ENCODE results near the gene EYS.
"Not testable (repeated sequence)": the region's sequence is repeated elsewhere in the genome, so short reads cannot be mapped to it uniquely, and the experiment has no call there.

EYS gene

DNA sequence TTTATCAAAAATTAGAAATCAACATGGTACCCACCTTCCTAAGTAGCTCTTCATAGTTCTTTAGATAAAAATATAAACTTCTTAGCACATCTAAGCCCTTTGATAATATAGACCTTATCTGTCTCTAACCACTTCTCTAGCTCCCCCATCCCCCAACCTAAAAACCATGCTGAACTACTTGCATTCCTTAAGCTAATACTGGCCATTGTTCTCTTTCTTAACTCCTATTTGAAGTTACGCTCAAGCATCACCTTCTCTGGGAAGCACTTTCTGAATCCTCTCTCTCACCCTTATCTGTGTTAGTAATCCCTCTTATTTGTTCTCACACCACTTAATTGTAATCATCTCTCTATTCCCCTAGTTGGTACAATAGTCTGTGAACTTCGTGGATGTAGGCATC is 1918.5 kb downstream of the EYS start:
- DNase-seq (ENCODE audit: low read depth), result no peak

DNA sequence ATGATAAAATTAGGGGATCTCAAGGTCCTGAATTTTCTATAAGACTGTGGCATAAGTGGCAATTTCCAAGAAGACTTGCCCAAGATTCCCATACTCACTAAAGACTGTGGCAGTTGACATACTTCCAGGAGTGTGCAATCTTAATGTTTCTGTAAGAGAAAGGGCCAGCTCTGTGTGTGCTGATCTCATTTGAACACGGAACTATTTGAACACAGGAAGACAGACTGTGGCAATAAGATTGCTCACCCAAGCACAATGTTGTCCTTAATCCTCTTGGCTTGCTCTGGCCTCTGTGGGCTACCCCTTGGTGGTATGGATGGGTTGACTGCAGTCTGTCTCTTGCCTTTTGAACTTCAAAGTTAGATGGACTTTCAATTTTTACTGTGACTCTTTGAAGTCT is 1920.0 kb downstream of the EYS start:
- no peak for DNase-seq (ENCODE audit: low read depth)

DNA sequence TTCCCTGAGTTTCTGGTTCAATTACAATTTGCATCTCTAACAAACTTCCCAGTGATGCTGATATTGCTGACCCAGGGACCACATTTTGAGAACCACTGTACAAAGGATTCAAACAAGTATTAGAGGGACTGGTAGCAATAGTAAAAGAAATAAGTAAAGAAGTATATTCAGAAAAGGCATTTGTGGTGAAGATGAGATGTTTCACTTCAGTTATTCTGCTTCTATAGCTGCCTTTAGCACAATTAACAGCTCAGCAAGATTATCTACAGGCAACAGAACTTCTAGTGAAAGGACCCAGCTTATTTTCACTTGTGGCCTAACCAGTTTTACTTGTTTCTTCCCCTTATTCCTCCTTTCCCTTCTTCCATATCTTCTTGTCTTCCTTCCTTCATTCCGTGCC is 1922.0 kb downstream of the EYS start:
- DNase-seq (ENCODE audit: low read depth), result no peak

DNA sequence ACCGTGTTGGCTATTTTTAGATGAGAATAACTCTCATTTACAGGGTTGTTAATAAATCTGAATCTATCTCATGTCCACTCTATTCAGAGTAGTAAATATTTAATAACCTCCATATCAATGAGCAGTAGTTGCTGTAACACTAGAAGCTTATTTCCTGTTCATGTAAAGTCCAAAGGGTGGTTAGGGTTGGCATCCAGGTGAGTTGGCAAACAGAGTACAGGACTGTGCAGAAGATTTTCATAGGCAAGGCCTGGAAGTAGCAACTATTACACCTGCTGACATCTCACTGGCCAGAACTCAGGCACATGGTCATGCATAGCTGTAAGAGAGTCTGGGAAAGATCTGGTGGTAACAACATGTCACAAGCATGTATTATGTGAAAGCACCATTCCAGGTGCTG is 1923.9 kb downstream of the EYS start:
- DNase-seq (ENCODE audit: low read depth), result no peak

DNA sequence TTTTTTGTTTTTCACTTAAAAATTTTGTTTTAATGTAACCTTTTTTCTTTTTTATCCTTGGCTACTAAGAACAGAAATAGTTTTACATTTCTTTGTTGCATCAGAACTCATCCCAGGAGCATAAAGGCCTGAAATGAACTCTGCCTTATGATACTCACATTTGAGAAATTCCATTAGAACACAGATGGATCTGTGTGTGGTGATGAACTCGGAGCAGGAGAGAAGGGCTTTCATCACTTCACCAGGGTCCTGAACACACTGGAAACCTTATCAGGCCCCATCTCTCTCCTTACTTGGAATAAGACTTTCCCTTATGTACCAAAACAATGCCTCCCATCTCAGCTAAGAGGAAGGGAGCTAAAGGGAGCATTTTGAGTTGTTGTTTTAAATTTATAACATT is 1932.1 kb downstream of the EYS start:
- no peak for DNase-seq (ENCODE audit: low read depth)

DNA sequence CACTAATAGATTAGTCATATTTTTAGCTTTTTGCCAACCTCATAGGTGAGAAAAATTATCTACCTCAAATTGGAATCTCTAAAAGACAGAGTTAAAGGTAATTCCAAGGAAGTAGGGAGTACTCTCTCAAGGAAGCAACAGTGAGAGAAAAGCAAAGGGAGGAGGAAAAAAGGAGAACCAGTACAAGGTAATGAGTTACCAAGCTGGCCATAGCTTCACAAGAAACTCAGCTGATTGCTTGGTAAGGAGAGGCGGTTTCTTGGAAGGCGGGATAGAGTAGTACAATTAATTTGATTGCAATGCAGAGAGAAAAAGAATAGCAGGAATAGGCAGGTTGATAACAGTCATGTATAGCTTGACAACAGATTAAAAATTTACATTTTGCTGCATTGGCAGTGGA is 1933.8 kb downstream of the EYS start:
- DNase-seq (ENCODE audit: low read depth), result no peak

DNA sequence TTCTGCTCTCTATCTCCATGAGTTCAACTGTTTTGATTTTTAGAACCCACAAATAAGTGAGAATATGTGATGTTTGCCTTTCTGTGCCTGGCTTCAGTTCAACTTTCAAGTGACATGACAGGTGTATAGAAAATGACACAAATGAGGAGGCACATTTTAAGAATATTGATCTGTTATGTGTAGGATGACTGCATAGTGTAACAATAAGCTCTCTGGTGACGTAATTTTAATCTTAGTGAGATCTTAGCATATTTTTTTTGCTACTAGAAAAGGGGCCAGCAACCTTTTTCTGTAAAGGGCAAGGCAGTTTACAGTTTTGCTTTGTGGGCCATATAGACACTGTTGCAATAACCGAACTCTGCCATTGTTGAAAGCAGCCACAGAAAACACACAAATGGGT is 1941.2 kb downstream of the EYS start:
- no peak for DNase-seq (ENCODE audit: low read depth)

DNA sequence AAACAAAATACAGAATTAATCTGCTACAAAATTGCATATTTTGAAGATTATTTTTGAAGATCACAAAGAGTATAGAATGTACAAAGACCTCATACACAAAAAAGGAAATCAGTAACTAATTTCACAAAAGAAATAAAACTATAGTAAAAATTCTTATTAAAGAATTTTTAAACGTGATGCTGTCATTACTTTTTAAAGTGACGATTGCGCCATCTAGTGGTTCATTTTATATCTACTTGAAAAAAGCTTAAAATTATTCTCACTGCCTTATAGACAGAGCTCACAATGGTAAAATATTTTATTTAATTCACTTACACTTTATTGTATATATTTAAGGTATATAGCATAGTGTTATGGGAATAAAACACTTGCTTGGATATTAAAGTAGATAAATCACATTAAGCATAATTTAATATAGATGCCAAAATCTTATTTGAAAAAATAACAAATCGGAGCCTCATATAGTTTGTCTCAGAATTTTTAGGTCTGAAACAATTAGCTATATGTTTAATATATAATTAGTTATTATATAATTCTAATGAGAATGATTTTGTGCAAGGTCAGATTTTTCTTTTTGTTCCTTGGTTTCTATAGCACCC is 1942.6 kb downstream of the EYS start:
- no peak for DNase-seq (ENCODE audit: low read depth)

DNA sequence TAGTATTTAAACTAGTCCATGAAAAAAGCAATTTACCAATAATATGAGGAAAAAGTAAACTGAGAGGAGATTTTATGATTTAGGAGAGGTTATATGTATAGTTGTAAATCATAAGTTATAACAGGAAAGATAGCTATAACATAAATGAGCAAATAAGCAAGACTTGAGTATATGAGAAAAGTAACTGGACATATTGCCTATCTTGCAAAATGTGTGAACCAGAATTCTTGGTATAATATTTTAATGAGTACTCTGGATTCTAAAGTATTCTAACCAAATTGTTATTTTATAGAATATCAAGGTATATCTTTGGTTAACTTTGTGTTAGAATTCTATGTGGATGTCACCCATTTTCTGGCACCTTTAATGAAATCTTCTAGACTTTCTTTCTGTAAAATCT is 1946.8 kb downstream of the EYS start:
- no peak for DNase-seq (ENCODE audit: low read depth)

DNA sequence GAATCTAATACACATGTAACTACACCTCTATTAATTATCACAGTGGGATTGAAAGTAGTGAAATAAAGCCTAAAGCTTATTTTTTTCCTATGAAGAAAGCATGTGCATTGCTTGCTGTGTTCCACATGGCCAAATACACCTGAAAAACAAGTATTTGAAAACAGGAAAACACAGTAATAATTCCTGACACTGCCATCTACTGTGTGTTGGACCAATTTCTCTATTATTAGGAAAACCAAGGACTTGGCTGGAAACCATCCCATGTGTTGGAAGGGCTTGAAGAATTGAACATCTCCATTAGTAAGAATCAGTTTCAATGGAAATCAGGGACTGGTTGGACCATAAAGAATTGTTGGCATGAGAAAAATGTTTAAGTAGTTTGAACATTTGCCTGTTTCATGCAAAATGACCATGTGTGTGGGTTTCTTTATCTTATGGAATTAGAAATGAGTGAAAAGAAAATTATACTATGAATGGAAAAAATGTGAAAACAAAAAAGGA is 1947.4 kb downstream of the EYS start:
- DNase-seq (ENCODE audit: low read depth), result no peak

DNA sequence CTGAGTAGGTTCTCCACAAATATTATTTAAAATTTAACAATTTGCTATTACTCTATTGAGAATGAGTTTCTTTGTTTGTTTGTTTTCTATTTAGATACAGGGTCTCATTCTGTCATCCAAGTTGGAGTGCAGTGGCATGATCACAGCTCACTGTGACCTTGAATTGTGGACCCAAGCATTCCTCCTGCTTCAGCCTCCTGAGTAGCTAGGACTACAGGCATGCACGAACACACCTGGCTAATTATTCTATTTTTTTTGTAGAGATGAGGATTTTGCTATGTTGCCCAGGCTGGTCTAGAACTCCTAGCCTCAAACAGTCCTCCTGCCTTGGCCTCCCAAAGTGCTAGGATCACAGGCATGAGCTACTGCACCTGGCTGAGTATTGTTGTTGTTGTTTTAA is 1949.2 kb downstream of the EYS start:
- no peak for DNase-seq (ENCODE audit: low read depth)

DNA sequence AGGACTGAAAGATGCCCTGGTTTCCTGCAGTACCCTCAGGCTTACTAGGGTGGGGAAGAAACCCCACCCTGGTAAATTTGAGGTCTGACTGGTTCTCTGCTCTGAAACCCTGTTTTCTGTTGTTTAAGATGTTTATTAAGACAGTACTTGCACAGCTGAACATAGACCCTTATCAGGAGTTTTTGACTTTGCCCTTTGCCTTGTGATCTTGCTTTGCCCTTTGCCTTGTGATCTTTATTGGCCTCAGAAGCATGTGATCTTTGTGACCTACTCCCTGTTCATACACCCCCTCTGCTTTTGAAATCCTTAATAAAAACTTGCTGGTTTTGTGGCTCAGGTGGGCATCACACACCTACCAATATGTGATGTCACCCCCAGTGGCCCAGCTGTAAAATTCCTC is 1949.8 kb downstream of the EYS start:
- not testable (repeated sequence) for DNase-seq (ENCODE audit: low read depth)

DNA sequence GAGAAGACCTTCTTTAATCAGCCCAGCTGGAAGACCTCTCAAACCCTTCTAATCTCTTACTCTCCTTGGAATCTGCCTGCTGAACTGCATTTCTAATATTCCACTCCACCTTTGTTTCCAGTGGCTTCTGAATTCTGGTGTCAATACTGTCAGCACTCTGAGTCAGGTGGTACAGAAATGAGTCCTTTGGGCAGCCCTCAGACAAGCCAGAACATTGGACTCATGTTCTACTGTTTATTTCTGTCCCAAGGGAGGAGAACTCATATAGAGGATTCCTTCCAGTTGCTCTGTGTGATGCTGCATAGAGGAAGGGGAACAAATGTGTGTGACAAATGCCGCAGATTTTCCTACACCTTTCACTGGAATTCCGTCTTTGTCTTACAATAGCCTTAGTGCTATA is 1956.6 kb downstream of the EYS start:
- no peak for DNase-seq (ENCODE audit: low read depth)

DNA sequence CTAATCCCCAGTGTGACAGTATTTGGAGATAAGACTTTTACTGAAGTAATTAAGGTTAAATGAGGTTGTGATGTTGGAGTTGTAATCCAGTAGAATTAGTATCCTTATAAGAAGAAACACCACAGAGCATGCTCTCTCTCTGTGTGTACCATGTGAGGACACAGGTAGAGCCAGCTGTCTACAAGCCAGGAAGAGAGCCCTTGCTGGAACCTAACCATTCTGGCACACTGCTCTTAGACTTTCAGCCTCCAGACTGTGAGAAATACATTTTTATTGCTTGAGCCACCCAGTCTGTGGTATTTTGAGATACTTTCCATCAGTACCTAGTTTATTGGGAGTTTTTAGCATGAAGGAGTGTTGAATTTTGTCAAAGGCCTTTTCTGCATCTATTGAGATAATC is 1961.2 kb downstream of the EYS start:
- DNase-seq (ENCODE audit: low read depth), result no peak

DNA sequence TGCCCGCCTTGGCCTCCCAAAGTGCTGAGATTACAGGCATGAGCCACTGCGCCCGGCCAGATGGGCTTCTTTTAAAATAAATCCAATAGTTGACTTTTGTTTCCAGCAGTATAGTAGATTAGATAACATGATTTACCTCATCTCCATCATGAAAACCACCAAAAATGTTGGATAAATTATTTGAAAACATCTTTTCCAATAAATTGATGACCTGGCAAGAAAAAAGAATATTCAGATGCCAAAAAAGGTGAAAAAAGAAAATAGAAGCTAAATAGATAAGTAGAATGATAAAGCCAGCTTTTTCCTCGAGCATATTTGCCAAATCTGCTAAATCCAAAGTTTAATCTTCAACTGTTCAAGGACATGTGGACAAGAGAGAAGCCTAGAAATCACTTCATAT is 1962.2 kb downstream of the EYS start:
- DNase-seq (ENCODE audit: low read depth), result no peak

DNA sequence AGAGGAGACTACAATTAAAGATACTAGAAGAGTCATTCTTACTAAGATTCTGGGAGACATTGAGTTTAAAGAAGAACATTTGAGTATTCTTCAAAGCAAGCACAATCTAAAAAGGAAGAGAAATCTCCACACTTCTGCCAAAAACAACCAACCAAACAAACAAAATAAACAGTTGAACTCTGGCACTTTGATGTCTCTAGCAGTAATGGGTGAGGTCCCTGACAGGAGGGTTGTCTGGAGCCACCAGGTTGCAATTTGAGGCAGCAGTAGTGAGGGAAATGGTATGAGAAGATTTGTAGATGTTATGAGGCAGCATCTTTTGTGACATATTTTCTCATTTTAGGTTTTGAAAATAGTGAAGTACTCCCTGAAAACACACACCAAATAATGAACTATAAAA is 1963.3 kb downstream of the EYS start:
- DNase-seq (ENCODE audit: low read depth), result no peak

DNA sequence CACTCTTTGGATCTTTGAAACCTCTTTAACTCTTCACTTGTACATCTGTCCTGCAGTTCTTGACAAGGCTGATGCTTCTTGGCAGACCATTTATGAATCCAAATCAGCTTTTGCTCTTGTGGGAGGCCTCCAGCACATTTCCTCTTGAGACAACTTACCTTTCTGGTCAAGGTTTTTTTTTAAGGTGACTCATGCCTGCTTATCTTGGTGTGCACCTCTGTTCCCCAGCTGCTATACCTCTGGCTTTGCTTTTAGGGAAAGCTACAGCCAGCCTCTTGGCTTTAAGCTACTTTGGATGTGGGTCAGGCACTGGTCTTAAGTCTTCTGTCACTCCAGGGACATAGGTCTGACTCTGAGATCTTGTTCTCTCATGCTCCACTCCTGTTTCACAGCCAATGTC is 1965.0 kb downstream of the EYS start:
- no peak for DNase-seq (ENCODE audit: low read depth)

DNA sequence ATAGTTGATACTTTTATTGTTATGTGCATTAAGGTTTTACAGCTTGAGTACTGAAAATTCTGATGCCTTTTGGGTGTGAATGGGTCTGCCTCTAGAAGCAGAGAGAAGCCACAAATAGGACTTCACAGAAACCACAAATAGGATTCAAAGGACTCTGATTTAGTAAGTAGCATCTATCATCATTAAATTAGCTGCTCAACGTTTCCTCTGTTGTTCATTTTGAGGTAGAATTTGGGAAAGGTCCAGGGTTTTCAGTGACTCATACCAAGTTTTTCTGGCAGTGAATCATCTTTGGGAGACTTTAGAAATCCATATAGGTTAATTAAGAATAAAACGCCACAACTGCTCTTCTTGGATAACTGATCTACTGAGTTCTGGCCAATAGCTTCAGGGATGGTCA is 1966.3 kb downstream of the EYS start:
- no peak for DNase-seq (ENCODE audit: low read depth)

DNA sequence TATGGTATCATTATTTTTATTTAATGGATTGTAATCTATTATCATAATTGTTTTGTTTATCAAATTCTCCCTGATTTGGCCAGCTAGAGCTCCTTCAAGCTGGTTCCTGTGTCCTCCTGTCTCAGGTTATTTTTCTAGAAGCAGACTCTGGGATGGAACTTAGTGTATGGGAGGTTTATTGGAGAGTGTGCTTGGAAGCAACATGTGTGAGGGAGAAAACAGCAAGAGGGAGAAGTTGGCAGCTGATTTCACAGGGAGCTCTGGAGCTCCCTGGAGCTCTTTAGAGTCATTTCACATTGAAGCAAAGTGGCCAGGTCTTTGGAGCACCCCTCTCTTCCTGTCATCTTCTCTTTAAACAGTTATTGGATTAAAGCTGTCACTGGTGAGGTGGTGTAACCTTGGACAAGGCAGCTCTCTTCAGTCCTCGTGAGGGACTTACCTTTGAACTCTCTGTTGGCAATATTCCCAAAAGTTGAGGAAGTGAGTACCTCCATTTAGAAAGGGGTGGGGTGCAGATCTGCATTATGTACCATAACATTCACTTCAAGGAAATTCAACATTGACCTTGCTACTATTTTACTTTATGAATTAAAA is 1967.8 kb downstream of the EYS start:
- DNase-seq (ENCODE audit: low read depth), result no peak

DNA sequence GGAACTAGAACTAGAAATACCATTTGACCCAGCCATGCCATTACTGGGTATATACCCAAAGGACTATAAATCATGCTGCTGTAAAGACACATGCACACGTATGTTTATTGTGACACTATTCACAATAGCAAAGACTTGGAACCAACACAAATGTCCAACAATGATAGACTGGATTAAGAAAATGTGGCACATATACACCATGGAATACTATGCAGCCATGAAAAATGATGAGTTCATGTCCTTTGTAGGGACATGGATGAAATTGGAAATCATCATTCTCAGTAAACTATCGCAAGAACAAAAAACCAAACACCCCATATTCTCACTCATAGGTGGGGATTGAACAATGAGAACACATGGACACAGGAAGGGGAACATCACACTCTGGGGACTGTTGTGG is 1968.8 kb downstream of the EYS start:
- DNase-seq (ENCODE audit: low read depth), result not testable (repeated sequence)

DNA sequence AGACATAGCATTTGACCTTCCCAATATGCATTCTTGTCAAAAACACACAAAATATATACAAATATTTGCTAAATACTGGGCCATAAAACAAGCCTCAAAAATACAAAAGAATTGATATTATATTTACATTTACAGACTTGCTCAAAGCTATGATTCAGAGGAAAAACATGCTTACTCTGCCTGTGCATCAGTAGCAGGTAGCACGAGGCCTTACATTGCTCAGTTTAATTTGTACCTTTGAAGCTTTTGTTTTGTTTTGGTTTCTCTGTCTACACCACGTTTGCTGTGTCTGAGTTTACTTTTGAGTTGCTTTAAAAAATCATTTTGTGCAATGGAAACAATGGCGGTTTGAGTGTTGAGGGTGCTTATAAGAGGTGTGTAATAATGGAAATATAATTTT is 1972.1 kb downstream of the EYS start:
- DNase-seq (ENCODE audit: low read depth), result no peak

DNA sequence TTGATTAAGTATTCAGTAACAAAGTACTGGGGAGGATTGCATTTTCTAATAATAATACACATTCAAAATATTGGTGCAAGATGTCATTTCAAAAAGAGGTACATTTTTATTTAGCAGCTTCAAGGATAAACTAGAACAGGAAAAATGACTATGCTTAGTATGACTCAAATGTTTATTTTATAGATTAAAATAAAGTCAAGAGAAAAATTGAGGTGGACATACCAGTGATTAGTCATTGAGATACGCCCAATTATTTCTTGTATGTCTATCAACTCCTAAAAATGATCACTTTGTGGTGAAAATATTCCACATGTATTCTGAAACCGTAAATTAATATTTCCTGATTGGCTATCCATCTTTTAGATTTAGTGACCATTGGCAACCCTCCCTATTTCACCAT is 1974.7 kb downstream of the EYS start:
- no peak for DNase-seq (ENCODE audit: low read depth)

DNA sequence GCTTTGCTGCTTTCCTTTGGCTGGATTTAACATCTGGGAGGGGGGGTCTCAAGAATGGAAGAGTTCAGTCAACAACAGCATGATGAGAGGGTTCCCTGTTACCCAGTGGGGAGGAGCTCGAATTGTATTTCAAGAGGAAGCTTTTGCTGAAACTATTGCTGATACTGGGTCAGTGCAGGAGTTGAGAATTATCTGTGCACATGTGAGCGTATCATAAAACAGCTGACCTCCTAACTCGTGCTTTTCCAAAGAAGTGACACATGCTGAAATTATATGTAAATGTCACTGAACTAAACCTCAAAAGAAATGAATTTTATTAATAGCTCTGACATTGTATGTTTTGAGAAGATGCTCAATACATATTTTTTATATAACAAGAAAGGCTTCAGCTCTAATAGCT is 1975.1 kb downstream of the EYS start:
- no peak for DNase-seq (ENCODE audit: low read depth)

DNA sequence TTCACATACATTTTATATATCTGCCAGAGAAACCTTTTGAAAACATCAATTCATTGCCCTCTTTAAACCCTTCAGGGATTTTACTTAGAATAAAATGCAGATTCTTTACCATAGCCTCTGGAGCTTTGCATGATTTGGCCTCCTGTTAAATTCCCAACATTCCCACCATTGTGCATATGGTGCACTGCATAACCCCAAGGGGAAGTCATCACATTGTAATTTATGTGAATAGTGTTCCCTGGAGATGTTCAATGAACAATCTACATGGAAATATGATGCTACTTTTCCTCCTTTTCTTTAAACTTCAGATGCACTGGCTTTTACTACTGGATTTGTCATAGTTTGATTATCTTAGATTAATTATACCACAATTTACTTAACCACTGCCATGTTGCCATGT is 1976.7 kb downstream of the EYS start:
- no peak for DNase-seq (ENCODE audit: low read depth)

All from stimulated activated CD8-positive, alpha-beta memory T cell treated with anti-CD3 and anti-CD28 coated beads, Interleukin-4, amount 100 ng/mL, for 24 hours (primary cell).